OCI-LY1 (cell line): ENCODE measurements around the gene RBL1.

ENCODE experiments used
- H2AFZ ChIP-seq: fragments of 200-600 bp; sonication (generic), shearing (Covaris generic); 2 replicates; pipeline ENCODE4 v1.6.0; 2014; ENCODE audit warnings: antibody characterized with exemption, mild to moderate bottlenecking, low read length
- H3F3A ChIP-seq: fragments of 200-600 bp; sonication (generic), shearing (Covaris generic); 2 replicates; pipeline ENCODE4 v1.6.0; 2014; ENCODE audit warnings: mild to moderate bottlenecking, antibody characterized with exemption, low read length, moderate library complexity; ENCODE audit not compliant: insufficient read depth
- H3K27ac ChIP-seq: fragments of 200-600 bp; sonication (generic); 2 replicates; pipeline ENCODE4 v1.5.1; 2014; ENCODE audit warnings: low read length, mixed run types, mild to moderate bottlenecking, low read depth; ENCODE audit not compliant: poor library complexity, severe bottlenecking
- H3K27me3 ChIP-seq: fragments of 200-600 bp; sonication (generic); 2 replicates; pipeline ENCODE4 v1.6.0; 2014; ENCODE audit warnings: antibody characterized with exemption, mild to moderate bottlenecking, low read length, moderate library complexity; ENCODE audit not compliant: insufficient read depth
- H3K36me3 ChIP-seq: fragments of 200-600 bp; sonication (generic); 2 replicates; pipeline ENCODE4 v1.6.1; 2014; ENCODE audit warnings: mild to moderate bottlenecking, antibody characterized with exemption, low read length, moderate library complexity, mixed read lengths; ENCODE audit not compliant: insufficient read depth
- H3K4me1 ChIP-seq: fragments of 200-600 bp; sonication (generic); 2 replicates; pipeline ENCODE4 v1.5.1; 2014; ENCODE audit warnings: mild to moderate bottlenecking, low read length, moderate library complexity; ENCODE audit not compliant: insufficient read depth, severe bottlenecking
- H3K4me2 ChIP-seq: fragments of 200-600 bp; sonication (generic), shearing (Covaris generic); 2 replicates; pipeline ENCODE4 v1.6.1; 2014; ENCODE audit warnings: low read length
- H3K4me3 ChIP-seq: fragments of 200-600 bp; sonication (generic); 2 replicates; pipeline ENCODE4 v1.5.1; 2014; ENCODE audit warnings: low read length, low read depth, mild to moderate bottlenecking, mixed read lengths; ENCODE audit not compliant: poor library complexity, severe bottlenecking
- H3K79me2 ChIP-seq: fragments of 200-600 bp; shearing (Covaris generic); 2 replicates; pipeline ENCODE4 v1.6.1; 2016; ENCODE audit warnings: mixed run types, low read length, mixed read lengths; ENCODE audit not compliant: insufficient read depth
- H3K9ac ChIP-seq: fragments of 200-600 bp; sonication (generic), shearing (Covaris generic); 2 replicates; pipeline ENCODE4 v1.6.1; 2014; ENCODE audit warnings: mild to moderate bottlenecking, low read length, mixed read lengths
- H3K9me2 ChIP-seq: fragments of 200-600 bp; sonication (generic), shearing (Covaris generic); 2 replicates; pipeline ENCODE4 v1.6.1; 2014; ENCODE audit warnings: low read depth, mild to moderate bottlenecking, low read length, mixed read lengths
- H3K9me3 ChIP-seq: fragments of 200-600 bp; shearing (Covaris generic); 2 replicates; pipeline ENCODE4 v1.6.1; 2014; ENCODE audit warnings: low read length, mixed read lengths
- H4K20me1 ChIP-seq: fragments of 200-600 bp; sonication (generic), shearing (Covaris generic); 2 replicates; pipeline ENCODE4 v1.6.0; 2016; ENCODE audit warnings: mild to moderate bottlenecking, low read length; ENCODE audit not compliant: insufficient read depth
- EZH2 ChIP-seq: fragments of 200-600 bp; sonication (generic), shearing (Covaris generic); IDR thresholded peaks from 2 replicates; pipeline ENCODE4 v1.8.0; 2017; ENCODE audit warnings: borderline replicate concordance, mixed run types, mild to moderate bottlenecking, antibody characterized with exemption, low read length, moderate library complexity, mixed read lengths
- TF ChIP-seq, protein P1 (sequence below): fragments of 200-600 bp; sonication (generic), shearing (Covaris generic); IDR thresholded peaks from 2 replicates; pipeline ENCODE4 v1.5.1; 2017; ENCODE audit warnings: mild to moderate bottlenecking, antibody characterized with exemption, low read length, moderate library complexity, mixed read lengths

Gene RBL1

DNA sequence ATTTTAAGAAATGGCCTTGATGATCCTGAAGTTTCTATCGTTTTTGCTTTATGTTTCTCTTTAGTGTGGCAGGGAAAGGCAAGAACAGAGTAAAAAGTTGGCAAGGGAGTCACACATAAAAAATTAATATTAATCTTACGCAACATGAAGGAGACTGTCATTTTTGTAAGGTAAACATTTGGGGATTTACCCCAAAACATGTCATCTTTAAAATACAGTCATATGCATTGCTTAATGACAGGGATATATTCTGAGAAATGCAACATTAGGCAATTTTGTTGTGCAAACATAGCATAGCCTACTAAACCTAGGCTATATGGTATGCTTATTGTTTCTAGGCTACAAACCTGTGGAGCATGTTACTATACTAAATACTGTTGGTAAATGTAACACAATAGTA is 5.4 kb downstream of the RBL1 start:
- H3F3A ChIP-seq = no peaks in the 10 kb centered on the region
- no peak overlapping the region for H3K4me3 ChIP-seq
- H3K9ac ChIP-seq = no peak overlapping the region
- H3K4me2 ChIP-seq = no peak overlapping the region
- peaks cover 82% of the 10 kb centered on the region for H3K36me3 ChIP-seq
- no peak for TF ChIP-seq EZH2
- TF ChIP-seq, protein P1, sequence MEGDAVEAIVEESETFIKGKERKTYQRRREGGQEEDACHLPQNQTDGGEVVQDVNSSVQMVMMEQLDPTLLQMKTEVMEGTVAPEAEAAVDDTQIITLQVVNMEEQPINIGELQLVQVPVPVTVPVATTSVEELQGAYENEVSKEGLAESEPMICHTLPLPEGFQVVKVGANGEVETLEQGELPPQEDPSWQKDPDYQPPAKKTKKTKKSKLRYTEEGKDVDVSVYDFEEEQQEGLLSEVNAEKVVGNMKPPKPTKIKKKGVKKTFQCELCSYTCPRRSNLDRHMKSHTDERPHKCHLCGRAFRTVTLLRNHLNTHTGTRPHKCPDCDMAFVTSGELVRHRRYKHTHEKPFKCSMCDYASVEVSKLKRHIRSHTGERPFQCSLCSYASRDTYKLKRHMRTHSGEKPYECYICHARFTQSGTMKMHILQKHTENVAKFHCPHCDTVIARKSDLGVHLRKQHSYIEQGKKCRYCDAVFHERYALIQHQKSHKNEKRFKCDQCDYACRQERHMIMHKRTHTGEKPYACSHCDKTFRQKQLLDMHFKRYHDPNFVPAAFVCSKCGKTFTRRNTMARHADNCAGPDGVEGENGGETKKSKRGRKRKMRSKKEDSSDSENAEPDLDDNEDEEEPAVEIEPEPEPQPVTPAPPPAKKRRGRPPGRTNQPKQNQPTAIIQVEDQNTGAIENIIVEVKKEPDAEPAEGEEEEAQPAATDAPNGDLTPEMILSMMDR = no peak
- H3K9me2 ChIP-seq = no peaks in the 10 kb centered on the region
- peaks cover 22% of the 10 kb centered on the region for H3K4me1 ChIP-seq
- H3K27ac ChIP-seq = no peak overlapping the region
- no peaks in the 10 kb centered on the region for H3K27me3 ChIP-seq
- H3K9me3 ChIP-seq = no peaks in the 10 kb centered on the region
- no peak overlapping the region for H2AFZ ChIP-seq
- peaks cover 48% of the 10 kb centered on the region for H3K79me2 ChIP-seq
- no peaks in the 10 kb centered on the region for H4K20me1 ChIP-seq

- H3K36me3 ChIP-seq = peaks cover 83% of the 10 kb centered on the region
- no peaks in the 10 kb centered on the region for H3K4me1 ChIP-seq
- no peaks in the 10 kb centered on the region for H3K27me3 ChIP-seq
- H4K20me1 ChIP-seq = no peaks in the 10 kb centered on the region
- H3K4me3 ChIP-seq = no peak overlapping the region
- H3K79me2 ChIP-seq = peaks cover 22% of the 10 kb centered on the region
- TF ChIP-seq EZH2 = no peak
- TF ChIP-seq, protein P1 = peak; percentile 69
- H3K27ac ChIP-seq = no peak overlapping the region
- no peaks in the 10 kb centered on the region for H3K9me2 ChIP-seq
- no peak overlapping the region for H2AFZ ChIP-seq
- no peaks in the 10 kb centered on the region for H3K9me3 ChIP-seq
- H3K9ac ChIP-seq = no peak overlapping the region
- H3F3A ChIP-seq = no peaks in the 10 kb centered on the region
- no peak overlapping the region for H3K4me2 ChIP-seq
Observed at GRCh38 chr20:37081717-37082289, 14.0 kb downstream of the RBL1 start.

DNA sequence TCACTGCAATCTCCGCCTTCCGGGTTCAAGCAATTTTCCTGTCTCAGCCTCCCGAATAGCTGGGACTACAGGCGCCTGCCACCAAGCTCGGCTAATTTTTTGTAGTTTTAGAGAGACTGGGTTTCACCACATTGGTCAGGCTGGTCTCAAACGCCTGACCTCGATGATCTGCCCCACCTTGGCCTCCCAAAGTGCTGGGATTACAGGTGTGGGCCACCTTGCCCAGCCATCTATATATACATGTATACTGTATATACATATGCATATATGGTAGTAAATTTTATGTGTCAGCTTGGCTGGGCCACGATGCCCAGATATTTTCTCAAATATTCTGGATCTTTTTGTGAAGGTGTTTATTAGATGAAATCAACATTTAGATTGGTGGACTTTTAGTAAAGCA is 18.8 kb downstream of the RBL1 start:
- Histone ChIP-seq H4K20me1 (no peaks in the 10 kb centered on the region), H3K4me3 (no peak overlapping the region), H3F3A (no peaks in the 10 kb centered on the region), H3K9me2 (no peaks in the 10 kb centered on the region), H3K27ac (no peak overlapping the region), H3K36me3 (peaks cover 70% of the 10 kb centered on the region), H3K27me3 (no peaks in the 10 kb centered on the region), H2AFZ (no peak overlapping the region), H3K9ac (no peak overlapping the region), H3K4me1 (peaks cover 18% of the 10 kb centered on the region), H3K9me3 (peaks cover 5% of the 10 kb centered on the region), H3K79me2 (peaks cover 44% of the 10 kb centered on the region), H3K4me2 (no peak overlapping the region)
- TF ChIP-seq, protein P1 = no peak
- TF ChIP-seq EZH2 = no peak
